HepG2 (cell line): ENCODE data around the gene DLX5. TPM values are rescaled to one million over a fixed set of nuclear protein-coding genes. Genes with fewer than 3 reads are reported as not detected.

Experiments used
- AFF4 ChIP-seq: sonication (generic); formaldehyde crosslinking; IDR thresholded peaks from 2 replicates; pipeline ENCODE4 v1.4.0; 2020; ENCODE audit warnings: missing genetic modification reagents
- FLYWCH1 ChIP-seq: sonication (generic); formaldehyde crosslinking; IDR thresholded peaks from 2 replicates; pipeline ENCODE4 v1.8.1; 2023; ENCODE audit warnings: mild to moderate bottlenecking, missing genetic modification reagents
- HIC2 ChIP-seq: sonication (generic); formaldehyde crosslinking; IDR thresholded peaks from 2 replicates; pipeline ENCODE4 v1.9.0; 2022; ENCODE audit warnings: low read depth, missing genetic modification reagents
- ONECUT2 ChIP-seq: sonication (generic); formaldehyde crosslinking; IDR thresholded peaks from 2 replicates; pipeline ENCODE4 v1.4.0; 2020; ENCODE audit warnings: missing genetic modification reagents
- PRDM10 ChIP-seq: sonication (generic); formaldehyde crosslinking; IDR thresholded peaks from 2 replicates; pipeline ENCODE4 v1.4.0; 2020; ENCODE audit warnings: low read depth, missing genetic modification reagents
- SALL2 ChIP-seq: sonication (generic); formaldehyde crosslinking; IDR thresholded peaks from 2 replicates; pipeline ENCODE4 v1.8.1; 2023; ENCODE audit warnings: mild to moderate bottlenecking, missing genetic modification reagents, inconsistent platforms
- UBTF ChIP-seq: sonication (generic); formaldehyde crosslinking; IDR thresholded peaks from 2 replicates; pipeline ENCODE4 v1.4.0; 2020; ENCODE audit warnings: mild to moderate bottlenecking, missing genetic modification reagents
- ZNF143 ChIP-seq: sonication (generic); formaldehyde crosslinking; IDR thresholded peaks from 2 replicates; pipeline ENCODE4 v1.4.0; 2020; ENCODE audit warnings: missing genetic modification reagents
- ZNF260 ChIP-seq: sonication (generic); formaldehyde crosslinking; IDR thresholded peaks from 2 replicates; pipeline ENCODE4 v1.4.0; 2020; ENCODE audit warnings: missing genetic modification reagents, low read depth, mild to moderate bottlenecking, borderline replicate concordance
- ZNF354B ChIP-seq: sonication (generic); formaldehyde crosslinking; IDR thresholded peaks from 2 replicates; pipeline ENCODE4 v1.8.0; 2022; ENCODE audit warnings: mild to moderate bottlenecking, missing genetic modification reagents
- ZNF616 ChIP-seq: sonication (generic); formaldehyde crosslinking; IDR thresholded peaks from 2 replicates; pipeline ENCODE4 v1.5.0; 2020; ENCODE audit warnings: low read depth, mild to moderate bottlenecking, missing genetic modification reagents
- polyA plus RNA-seq, 8 experiments: library from polyadenylated mRNA; depleted of rRNA in 3 of 8; stranded (reverse) in 7 of 8; unstranded in 1 of 8; fragments of >200 nt; fragmentation: Illumina TruSeq in 4 of 8; extraction: Trizol in 4 of 8; gene quantifications; 2 replicates each; pipeline versions ENCODE4 v1.2.1 to v1.2.3, GENCODE V29; 2011 to 2016; ENCODE audit warnings: low read depth in 4 of 8, missing spikeins in 1 of 8, mixed read lengths in 1 of 8; ENCODE audit not compliant: insufficient read depth in 1 of 8
- total RNA-seq, 5 experiments: library from RNA; depleted of rRNA; stranded (reverse); fragments of >200 nt; fragmentation: Illumina TruSeq; extraction: Trizol; gene quantifications; 2 replicates each; pipeline ENCODE4 v1.2.3, GENCODE V29; 2016; ENCODE audit warnings: low read depth in 1 of 5

Gene DLX5
- total and polyA plus RNA-seq, 2 of the 13 experiments (the other 11 are each of a cell fraction or from before 2014, with no cell fraction given): not detected

- TF ChIP-seq AFF4 (no peak), ONECUT2 (no peak), ZNF616 (CRISPR knock-in tag) (peak; percentile 54; the same call in 1 of the 2 replicates), FLYWCH1 (CRISPR knock-in tag) (no peak), UBTF (CRISPR knock-in tag) (peak; percentile 93), HIC2 (CRISPR knock-in tag) (no peak), SALL2 (CRISPR knock-in tag) (peak; percentile 52; the same call in 1 of the 2 replicates), ZNF260 (CRISPR knock-in tag) (no peak), PRDM10 (CRISPR knock-in tag) (peak; percentile 82), ZNF143 (CRISPR knock-in tag) (no peak), ZNF354B (CRISPR knock-in tag) (no peak)
Observed at GRCh38 chr7:97005183-97006054, 19.2 kb downstream of the DLX5 start, which contains the start of gene DLX6 (continued).
